H1 (cell line): ENCODE measurements around the gene SLN. TPM values are rescaled to one million over a fixed set of nuclear protein-coding genes. Genes with fewer than 3 reads are reported as not detected.

Source experiments
- CTCF ChIA-PET: fragments of 300-600 bp; sonication (Branson Sonifier 250); formaldehyde crosslinking; loops from one replicate; lab custom pipeline; 2021; ENCODE audit not compliant: partially characterized antibody; lab: Charles Lee
- POLR2A ChIA-PET: fragments of 300-600 bp; sonication (Branson Sonifier 250); formaldehyde crosslinking; loops from one replicate; lab custom pipeline; 2021; ENCODE audit warnings: inconsistent platforms; ENCODE audit not compliant: partially characterized antibody; lab: Charles Lee
- DNase-seq, 2 experiments: peaks; one replicate each; pipeline versions ENCODE4 v3.0.0 to v3.0.0-alpha.2; 2010 to 2022; ENCODE audit warnings: low spot score in 2 of 2, low read depth in 1 of 2, mixed read lengths in 1 of 2
- FAIRE-seq: peaks from 2 replicates; lab custom pipeline; 2011; peaks lifted over from hg19 to GRCh38; lab: Jason Lieb, UNC
- H2AFZ ChIP-seq: 2 replicates; pipeline ENCODE4 v1.8.1; 2012; ENCODE audit warnings: low read length, inconsistent platforms
- H2AK5ac ChIP-seq: 2 replicates; pipeline ENCODE4 v1.6.1; 2013; ENCODE audit warnings: low read depth, low read length
- H2BK120ac ChIP-seq: replicated peaks from 2 replicates; pipeline ENCODE3; 2013; ENCODE audit warnings: low read depth, low read length, inconsistent platforms
- H2BK12ac ChIP-seq: 2 replicates; pipeline ENCODE4 v1.6.1; 2013; ENCODE audit warnings: low read depth, low read length
- H2BK15ac ChIP-seq: 2 replicates; pipeline ENCODE4 v1.6.1; 2013; ENCODE audit warnings: low read length
- H2BK20ac ChIP-seq: 2 replicates; pipeline ENCODE4 v1.6.1; 2013; ENCODE audit warnings: low read length
- H2BK5ac ChIP-seq: 2 replicates; pipeline ENCODE4 v1.6.1; 2013; ENCODE audit warnings: low read depth, low read length
- H3K14ac ChIP-seq: 2 replicates; pipeline ENCODE4 v1.6.1; 2013; ENCODE audit warnings: inconsistent platforms; ENCODE audit not compliant: insufficient read length
- H3K18ac ChIP-seq: 2 replicates; pipeline ENCODE4 v1.6.1; 2013; ENCODE audit warnings: low read length; ENCODE audit errors: extremely low read depth
- H3K23ac ChIP-seq: 2 replicates; pipeline ENCODE4 v1.6.1; 2013; ENCODE audit warnings: inconsistent platforms; ENCODE audit not compliant: insufficient read length
- H3K23me2 ChIP-seq: 2 replicates; pipeline ENCODE4 v1.6.1; 2013; ENCODE audit warnings: low read depth, low read length
- H3K27ac ChIP-seq: 2 replicates; pipeline ENCODE4 v1.6.1; 2011; ENCODE audit warnings: low read depth, low read length, inconsistent platforms
- H3K27me3 ChIP-seq, 4 experiments: replicated peaks in 1 of 4; 1 replicate in 1 of 4; 2 replicates in 3 of 4; pipeline versions ENCODE4 v1.6.1 to v1.8.1; 2011 to 2013; ENCODE audit warnings: low read length in 3 of 4, mild to moderate bottlenecking in 3 of 4, inconsistent platforms in 2 of 4, mixed read lengths in 2 of 4, moderate library complexity in 1 of 4; ENCODE audit not compliant: control insufficient read depth in 3 of 4, insufficient read depth in 3 of 4; ENCODE audit errors: extremely low read depth in 1 of 4
- H3K36me3 ChIP-seq, 4 experiments: 2 replicates each; pipeline versions ENCODE4 v1.6.1 to v1.8.1; 2011 to 2013; ENCODE audit warnings: mild to moderate bottlenecking in 4 of 4, low read length in 3 of 4, moderate library complexity in 2 of 4, control low read depth in 1 of 4, inconsistent platforms in 1 of 4; ENCODE audit not compliant: insufficient read depth in 4 of 4, control insufficient read depth in 2 of 4
- H3K4ac ChIP-seq: replicated peaks from 2 replicates; pipeline ENCODE3; 2013; ENCODE audit warnings: low read length, low read depth, mixed read lengths, inconsistent platforms; ENCODE audit not compliant: insufficient read length
- H3K4me1 ChIP-seq, 4 experiments: replicated peaks in 1 of 4; 1 replicate in 1 of 4; 2 replicates in 3 of 4; pipeline versions ENCODE4 v1.6.1 to v1.8.1; 2011 to 2013; ENCODE audit warnings: low read length in 3 of 4, inconsistent platforms in 2 of 4, mixed read lengths in 1 of 4; ENCODE audit not compliant: insufficient read depth in 4 of 4, control insufficient read depth in 3 of 4
- H3K4me2 ChIP-seq, 2 experiments: 2 replicates each; pipeline versions ENCODE4 v1.6.1 to v1.8.1; 2011 to 2013; ENCODE audit warnings: low read depth in 2 of 2, low read length in 2 of 2, control low read depth in 1 of 2, inconsistent platforms in 1 of 2, mild to moderate bottlenecking in 1 of 2; ENCODE audit not compliant: insufficient read depth in 1 of 2
- H3K4me3 ChIP-seq, 4 experiments: fragments of 200-600, 300-600 bp in 1 of 4; sonication (generic), shearing (Covaris generic), sonication (Bioruptor Twin) in 1 of 4; 2 replicates each; pipeline versions ENCODE4 v1.5.1 to v1.8.1; 2011 to 2016; ENCODE audit warnings: low read length in 4 of 4, low read depth in 3 of 4, control low read depth in 2 of 4, inconsistent platforms in 2 of 4, mild to moderate bottlenecking in 2 of 4, mixed read lengths in 1 of 4, moderate library complexity in 1 of 4; ENCODE audit not compliant: insufficient read depth in 2 of 4; ENCODE audit errors: extremely low read depth in 1 of 4
- H3K56ac ChIP-seq: replicated peaks from 2 replicates; pipeline ENCODE3; 2013; ENCODE audit warnings: low read depth, mild to moderate bottlenecking, mixed read lengths, low read length, inconsistent platforms; ENCODE audit not compliant: insufficient read length
- H3K79me1 ChIP-seq: 2 replicates; pipeline ENCODE4 v1.6.1; 2013; ENCODE audit warnings: low read depth, low read length, control low read depth
- H3K79me2 ChIP-seq, 2 experiments: 2 replicates each; pipeline versions ENCODE4 v1.6.1 to v1.8.1; 2012 to 2013; ENCODE audit warnings: low read length in 2 of 2, mild to moderate bottlenecking in 2 of 2, inconsistent platforms in 1 of 2; ENCODE audit not compliant: insufficient read depth in 2 of 2, control insufficient read depth in 1 of 2
- H3K9ac ChIP-seq, 4 experiments: replicated peaks in 1 of 4; 1 replicate in 1 of 4; 2 replicates in 3 of 4; pipeline versions ENCODE4 v1.6.1 to v1.8.1; 2011 to 2013; ENCODE audit warnings: low read depth in 3 of 4, low read length in 3 of 4, control low read depth in 2 of 4, mild to moderate bottlenecking in 2 of 4, moderate library complexity in 2 of 4, inconsistent platforms in 1 of 4; ENCODE audit errors: extremely low read depth in 1 of 4
- H3K9me3 ChIP-seq, 2 experiments: 2 replicates each; pipeline versions ENCODE4 v1.6.1 to v1.8.1; 2012 to 2013; ENCODE audit warnings: mild to moderate bottlenecking in 2 of 2, moderate library complexity in 2 of 2, control low read depth in 1 of 2, inconsistent platforms in 1 of 2, low read depth in 1 of 2, low read length in 1 of 2, mixed read lengths in 1 of 2; ENCODE audit not compliant: insufficient read depth in 2 of 2
- H4K20me1 ChIP-seq, 2 experiments: replicated peaks in 1 of 2; 2 replicates each; pipeline versions ENCODE3 to v1.8.1; 2011 to 2013; ENCODE audit warnings: inconsistent platforms in 2 of 2, low read length in 2 of 2, mild to moderate bottlenecking in 1 of 2; ENCODE audit not compliant: insufficient read depth in 2 of 2, control insufficient read depth in 1 of 2
- H4K5ac ChIP-seq: 2 replicates; pipeline ENCODE4 v1.6.1; 2013; ENCODE audit warnings: low read length, low read depth, mixed read lengths, inconsistent platforms; ENCODE audit not compliant: insufficient read length
- H4K8ac ChIP-seq: 2 replicates; pipeline ENCODE4 v1.8.0; 2013; ENCODE audit warnings: mild to moderate bottlenecking, moderate library complexity, low read length, inconsistent platforms; ENCODE audit not compliant: insufficient read depth; ENCODE audit errors: extremely low read depth
- H4K91ac ChIP-seq: replicated peaks from 2 replicates; pipeline ENCODE3; 2013; ENCODE audit warnings: low read length, mixed read lengths, inconsistent platforms; ENCODE audit not compliant: insufficient read length
- BACH1 ChIP-seq: IDR thresholded peaks from 2 replicates; pipeline ENCODE4 v1.6.1; 2012; ENCODE audit warnings: low read length, improper control_type of control experiment
- CTCF ChIP-seq, 3 experiments: IDR thresholded peaks; 1 replicate in 2 of 3; 2 replicates in 1 of 3; pipeline versions ENCODE4 v1.5.1 to v1.6.1; 2011; ENCODE audit warnings: low read length in 3 of 3, mild to moderate bottlenecking in 3 of 3, inconsistent platforms in 2 of 3, low read depth in 1 of 3, moderate library complexity in 1 of 3; ENCODE audit not compliant: insufficient read depth in 1 of 3; ENCODE audit errors: control extremely low read depth in 1 of 3
- POLR2A ChIP-seq, 2 experiments: IDR thresholded peaks; 1 replicate in 1 of 2; 2 replicates in 1 of 2; pipeline ENCODE4 v1.6.1; 2011; ENCODE audit warnings: low read depth in 2 of 2, low read length in 2 of 2, mild to moderate bottlenecking in 2 of 2; ENCODE audit errors: control extremely low read depth in 1 of 2
- RAD21 ChIP-seq, 2 experiments: IDR thresholded peaks in 1 of 2; conservative IDR thresholded peaks in 1 of 2; 2 replicates each; pipeline ENCODE4 v1.6.1; 2011; ENCODE audit warnings: low read depth in 2 of 2, low read length in 2 of 2, improper control_type of control experiment in 1 of 2, inconsistent platforms in 1 of 2, mild to moderate bottlenecking in 1 of 2, moderate library complexity in 1 of 2
- USF2 ChIP-seq: IDR thresholded peaks from 2 replicates; pipeline ENCODE4 v1.6.1; 2011; ENCODE audit warnings: low read length, improper control_type of control experiment
- WGBS, 2 experiments: shearing (Covaris generic) in 1 of 2; methylation state at CpG; one replicate each; pipeline versions ENCODE4 v1.1.6 to v1.1.7; 2013 to 2015; ENCODE audit warnings: low lambda C conversion rate in 2 of 2, mixed read lengths in 2 of 2, inconsistent platforms in 1 of 2, low coverage in 1 of 2, missing lambda C conversion rate in 1 of 2; ENCODE audit not compliant: insufficient replicate concordance in 2 of 2, insufficient coverage in 1 of 2, insufficient read length in 1 of 2; ENCODE audit errors: extremely low coverage in 1 of 2, missing lambda C conversion rate in 1 of 2; 5-methylcytosine and 5-hydroxymethylcytosine counted together
- polyA plus RNA-seq, 7 experiments: library from polyadenylated mRNA; depleted of rRNA in 3 of 7; stranded (reverse) in 5 of 7; unstranded in 2 of 7; fragments of >200 nt in 5 of 7; fragments of 200-250 nt in 2 of 7; gene quantifications; 1 replicate in 5 of 7; 2 replicates in 1 of 7; 4 replicates in 1 of 7; pipeline versions ENCODE4 v1.2.1 to v1.2.3, GENCODE V29; 2011 to 2013; ENCODE audit warnings: missing spikeins in 2 of 7, mixed read lengths in 2 of 7
- total RNA-seq: library from RNA; stranded (reverse); fragmentation: NEBNext Ultra II Directional; extraction: Animal tissue kit (Norgen Biotek cat#: 25700); gene quantifications from 2 replicates; pipeline ENCODE4 v1.2.1, GENCODE V29; 2021

The SLN gene
- total and polyA plus RNA-seq, 2 of the 8 experiments (the other 6 are each of a cell fraction or from before 2014, with no cell fraction given) = not detected

- no peaks in the 10 kb centered on the region for H3K36me3 ChIP-seq
- H3K4me1 ChIP-seq = no peaks in the 10 kb centered on the region
- no peak overlapping the region for H2BK12ac ChIP-seq
- no peak overlapping the region for H2BK15ac ChIP-seq
- H4K8ac ChIP-seq = no peak overlapping the region
- H3K56ac ChIP-seq = no peak overlapping the region
- no peak overlapping the region for H2BK120ac ChIP-seq
- H3K23me2 ChIP-seq = no peaks in the 10 kb centered on the region
- H2AFZ ChIP-seq = no peak overlapping the region
- H3K9me3 ChIP-seq = no peaks in the 10 kb centered on the region
- H2BK20ac ChIP-seq = no peak overlapping the region
- H3K18ac ChIP-seq = no peak overlapping the region
- TF ChIP-seq RAD21 (IDR thresholded peaks at IDR 0.05 in 1 of 2, conservative IDR thresholded peaks at IDR 0.05 in 1 of 2; ENCODE audit: low read depth in 2 of 2, low read length in 2 of 2) = peak; percentile 96 to 99
- TF ChIP-seq POLR2A (IDR thresholded peaks at IDR 0.05; ENCODE audit: control extremely low read depth in 1 of 2, low read depth in 2 of 2, low read length in 2 of 2) = no peak
- no peak for TF ChIP-seq BACH1
- TF ChIP-seq USF2 = no peak
- peak; percentile 17 to 94 (median 67) for TF ChIP-seq CTCF (IDR thresholded peaks at IDR 0.05; ENCODE audit: control extremely low read depth in 1 of 3, insufficient read depth in 1 of 3, low read depth in 1 of 3, low read length in 3 of 3)
- no peaks in the 10 kb centered on the region for H4K20me1 ChIP-seq
- CTCF ChIA-PET = interaction anchor here (0.6 to 12.9 kb wide), 45 partner anchors 9 to 614 kb away, joined by 3 to 398 read pairs (median 6); partner anchors contain the start of gene ALKBH8
- no peak overlapping the region for H2BK5ac ChIP-seq
- H3K4me2 ChIP-seq = no peak overlapping the region
- H3K79me2 ChIP-seq = no peaks in the 10 kb centered on the region
- H3K9ac ChIP-seq = no peak overlapping the region
- H3K4me3 ChIP-seq = no peak overlapping the region
- FAIRE-seq (peak; percentile 75), DNase-seq (peak in 1 of 2 experiments; percentile 78)
- no peaks in the 10 kb centered on the region for H3K27me3 ChIP-seq
- no peak overlapping the region for H3K14ac ChIP-seq
- no peak overlapping the region for H3K27ac ChIP-seq
- H4K91ac ChIP-seq = no peak overlapping the region
- H2AK5ac ChIP-seq = no peak overlapping the region
- H3K4ac ChIP-seq = no peak overlapping the region
- WGBS, 2 experiments = 68% methylated on average over 11 of the region's 11 CpGs; no CpG with 5 or more reads in 1 of the 2 experiments
- POLR2A ChIA-PET = interaction anchor here (1.3 kb wide), 1 partner anchor 123 kb away, joined by 4 read pairs; the partner anchor contains the start of gene ALKBH8
- H3K23ac ChIP-seq = no peak overlapping the region
- no peak overlapping the region for H4K5ac ChIP-seq
- H3K79me1 ChIP-seq = no peaks in the 10 kb centered on the region
Measured at GRCh38 chr11:107689317-107690202, 22.3 kb downstream of the SLN start.
